K562 (cell line): ENCODE data around the gene AICDA. TPM values are rescaled to one million over a fixed set of nuclear protein-coding genes. Genes with fewer than 3 reads are reported as not detected.

Source experiments
- ATAC-seq: fragments of 200-7000 bp; cut with Tn5 transposase; 3 replicates; pipeline ENCODE4 v1.9.1; 2020; ENCODE audit warnings: moderate library complexity
- BruUV-seq: library from RNA; stranded (reverse); fragments of 400-500 nt; replicated peaks from 2 replicates; lab custom pipeline; 2021; lab: Mats Ljungman, UMichigan
- CTCF ChIA-PET: fragments of 300-600 bp; formaldehyde crosslinking; extraction: SDS; loops from one replicate; lab custom pipeline; 2021; ENCODE audit warnings: low intra/inter-chr PET ratio; lab: Yijun Ruan, JAX
- POLR2A ChIA-PET: fragments of 300-600, 350-650 bp; sonication (Branson Sonifier 250); formaldehyde crosslinking; extraction: SDS; loops from one replicate; lab custom pipeline; 2021; ENCODE audit warnings: antibody characterized with exemption, inconsistent platforms; lab: Yijun Ruan, JAX
- DNase-seq, 4 experiments: peaks; one replicate each; pipeline versions ENCODE4 v3.0.0 to v3.0.0-alpha.2; 2011 to 2018; ENCODE audit warnings: low spot score in 3 of 4, mixed read lengths in 3 of 4; ENCODE audit errors: extremely low read depth in 1 of 4
- FAIRE-seq: peaks from 2 replicates; lab custom pipeline; 2011; peaks lifted over from hg19 to GRCh38; lab: Jason Lieb, UNC
- H2AFZ ChIP-seq: 2 replicates; pipeline ENCODE4 v1.6.0; 2011; ENCODE audit warnings: low read depth, low read length, control low read depth, inconsistent platforms
- H3K27ac ChIP-seq: fragments of 200-600 bp; 3 replicates; pipeline ENCODE4 v1.8.0; 2011; ENCODE audit warnings: low read depth, mild to moderate bottlenecking, control low read depth, inconsistent platforms, low read length, moderate library complexity, mixed read lengths; ENCODE audit errors: extremely low read depth
- H3K27me3 ChIP-seq, 2 experiments: fragments of 300-600 bp in 1 of 2; 2 replicates in 1 of 2; 3 replicates in 1 of 2; pipeline versions ENCODE4 v1.6.0 to v1.8.0; 2011; ENCODE audit warnings: inconsistent platforms in 2 of 2, low read length in 2 of 2, mild to moderate bottlenecking in 1 of 2, mixed read lengths in 1 of 2, moderate library complexity in 1 of 2; ENCODE audit not compliant: control insufficient read depth in 2 of 2, insufficient read depth in 2 of 2
- H3K36me3 ChIP-seq: fragments of 300-600 bp; 3 replicates; pipeline ENCODE4 v1.8.0; 2011; ENCODE audit warnings: mild to moderate bottlenecking, low read length, inconsistent platforms; ENCODE audit not compliant: control insufficient read depth, insufficient read depth
- H3K4me1 ChIP-seq, 2 experiments: fragments of 200-600 bp in 1 of 2; replicated peaks in 1 of 2; 2 replicates in 1 of 2; 3 replicates in 1 of 2; pipeline versions ENCODE4 v1.5.1 to v1.8.0; 2011; ENCODE audit warnings: inconsistent platforms in 2 of 2, low read length in 2 of 2, mild to moderate bottlenecking in 1 of 2, mixed read lengths in 1 of 2, moderate library complexity in 1 of 2; ENCODE audit not compliant: control insufficient read depth in 2 of 2, insufficient read depth in 2 of 2
- H3K4me2 ChIP-seq: 2 replicates; pipeline ENCODE4 v1.6.1; 2011; ENCODE audit warnings: low read length, control low read depth, inconsistent platforms, mixed read lengths; ENCODE audit not compliant: insufficient read depth
- H3K4me3 ChIP-seq: fragments of 200-600 bp; sonication (generic), shearing (Covaris generic); 2 replicates; pipeline ENCODE4 v1.5.1; 2016; ENCODE audit warnings: control low read depth, inconsistent platforms
- H3K79me2 ChIP-seq: fragments of 200-600 bp; 3 replicates; pipeline ENCODE4 v1.8.0; 2011; ENCODE audit warnings: low read length, inconsistent platforms; ENCODE audit not compliant: control insufficient read depth, insufficient read depth
- H3K9ac ChIP-seq, 2 experiments: 2 replicates each; pipeline versions ENCODE4 v1.6.0 to v1.6.1; 2011; ENCODE audit warnings: low read depth in 2 of 2, low read length in 2 of 2, control low read depth in 1 of 2, inconsistent platforms in 1 of 2, mild to moderate bottlenecking in 1 of 2, mixed read lengths in 1 of 2; ENCODE audit not compliant: insufficient read depth in 1 of 2
- H3K9me1 ChIP-seq: one replicate; pipeline ENCODE4 v1.6.0; 2011; ENCODE audit warnings: inconsistent platforms, mild to moderate bottlenecking, low read length, moderate library complexity; ENCODE audit not compliant: control insufficient read depth, insufficient read depth
- H3K9me3 ChIP-seq: replicated peaks from 2 replicates; pipeline ENCODE4 v1.5.1; 2011; ENCODE audit warnings: low read depth, low read length, inconsistent platforms; ENCODE audit not compliant: control insufficient read depth, insufficient read depth
- H4K20me1 ChIP-seq: replicated peaks from 2 replicates; pipeline ENCODE4 v1.6.1; 2011; ENCODE audit warnings: low read length, inconsistent platforms, mixed read lengths; ENCODE audit not compliant: control insufficient read depth, insufficient read depth
- CC2D1A ChIP-seq: fragments of 450-650 bp; IDR thresholded peaks from 2 replicates; pipeline ENCODE4 v1.6.1; 2017; ENCODE audit warnings: mild to moderate bottlenecking
- EHMT2 ChIP-seq: fragments of 450-650 bp; IDR thresholded peaks from 2 replicates; pipeline ENCODE4 v1.6.1; 2018; ENCODE audit warnings: antibody characterized with exemption
- ELF1 ChIP-seq: fragments of 200-800 bp; sonication (Bioruptor generic); IDR thresholded peaks from 2 replicates; pipeline ENCODE4 v1.6.1; 2016; ENCODE audit warnings: missing genetic modification characterization, missing compliant biosample characterization
- GTF2E2 ChIP-seq: fragments of 200-800 bp; sonication (Bioruptor generic); IDR thresholded peaks from 2 replicates; pipeline ENCODE4 v1.6.1; 2016; ENCODE audit warnings: missing genetic modification characterization, missing compliant biosample characterization
- MCM3 ChIP-seq: fragments of 450-650 bp; IDR thresholded peaks from 2 replicates; pipeline ENCODE4 v1.6.1; 2016
- RFX1 ChIP-seq: fragments of 450-650 bp; IDR thresholded peaks from 2 replicates; pipeline ENCODE4 v1.6.1; 2016; ENCODE audit warnings: mild to moderate bottlenecking, moderate library complexity
- RUNX1 ChIP-seq: sonication (generic); IDR thresholded peaks from 2 replicates; pipeline ENCODE4 v1.6.1; 2016; ENCODE audit warnings: antibody characterized with exemption, low read depth
- WGBS: fragments of 100-300 bp; shearing (Covaris generic); methylation state at CpG from one replicate; pipeline ENCODE4 v1.1.6; 2016; ENCODE audit warnings: low coverage, mixed read lengths; ENCODE audit not compliant: insufficient coverage; ENCODE audit errors: missing lambda C conversion rate; 5-methylcytosine and 5-hydroxymethylcytosine counted together
- in situ Hi-C: fragments of 300-500 bp; cut with MboI; formaldehyde crosslinking; loops from 4 replicates; pipeline ENCODE4 v1.15.0; 2018; ENCODE audit warnings: inconsistent platforms, mixed read lengths
- intact Hi-C: fragments of 100-400 bp; cut with micrococcal nuclease; formaldehyde crosslinking; loops from 2 replicates; pipeline ENCODE4 v1.14.2; 2022
- polyA plus RNA-seq, 8 experiments: library from polyadenylated mRNA; depleted of rRNA in 4 of 8; stranded (reverse) in 5 of 8; unstranded in 3 of 8; fragments of >200 nt; fragmentation: Nextera tagmentation in 2 of 8; fragmentation: Illumina TruSeq in 1 of 8; extraction: Ambion mirVana in 2 of 8; extraction: Trizol in 1 of 8; gene quantifications; 2 replicates each; pipeline versions ENCODE4 v1.2.1 to v1.2.3, GENCODE V29; 2011 to 2014; ENCODE audit warnings: inconsistent platforms in 1 of 8, missing spikeins in 1 of 8
- total RNA-seq, 7 experiments: library from RNA; depleted of rRNA in 6 of 7; stranded (reverse); fragments of >200 nt in 6 of 7; fragmentation: Illumina TruSeq in 2 of 7; extraction: Trizol in 2 of 7; gene quantifications; 2 replicates each; pipeline versions ENCODE4 v1.2.1 to v1.2.3, GENCODE V29; 2011 to 2021; ENCODE audit warnings: low replicate concordance in 1 of 7
- TF ChIP-seq, protein P1 (sequence below): fragments of 450-650 bp; IDR thresholded peaks from 2 replicates; pipeline ENCODE4 v1.6.1; 2017; ENCODE audit warnings: antibody characterized with exemption, mild to moderate bottlenecking
- TF ChIP-seq, protein P2 (sequence below): fragments of 200-800 bp; sonication (Bioruptor generic); IDR thresholded peaks from 2 replicates; pipeline ENCODE4 v1.6.1; 2017; ENCODE audit warnings: missing genetic modification characterization, missing compliant biosample characterization

AICDA gene
- total and polyA plus RNA-seq, 9 of the 15 experiments (the other 6 are each of a cell fraction or from before 2014, with no cell fraction given) = not detected

DNA sequence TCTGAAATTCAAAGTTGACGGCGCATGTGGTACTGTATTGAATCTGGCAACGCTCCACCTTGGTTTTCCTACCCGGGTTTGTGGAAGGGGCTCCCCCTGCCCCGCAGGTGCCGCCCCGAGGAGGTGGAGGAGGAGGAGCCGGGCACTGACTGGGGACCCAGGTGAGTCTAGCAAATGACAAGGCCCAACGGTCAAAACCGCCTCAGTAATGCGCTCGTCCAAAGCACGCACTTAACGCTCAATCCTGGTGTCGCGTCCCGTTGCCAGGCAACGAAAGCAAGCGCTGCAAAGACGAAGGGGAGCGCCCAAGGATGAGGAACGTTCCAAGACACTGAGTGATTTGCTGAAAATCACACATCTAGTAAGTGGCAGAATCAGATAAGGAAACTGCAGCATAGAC is 48.0 kb downstream of the AICDA start:
- H3K9me3 ChIP-seq = no peaks in the 10 kb centered on the region
- no peak for ATAC-seq
- H3K27ac ChIP-seq = no peak overlapping the region
- ChIA-PET CTCF (no interaction called here), POLR2A (no interaction called here)
- H3K36me3 ChIP-seq = no peaks in the 10 kb centered on the region
- no peaks in the 10 kb centered on the region for H4K20me1 ChIP-seq
- intact Hi-C loops = no loop called here
- no peaks in the 10 kb centered on the region; a peak in 1 of 5 replicates for H3K4me1 ChIP-seq
- no peak overlapping the region for H3K9ac ChIP-seq
- TF ChIP-seq, protein P1, sequence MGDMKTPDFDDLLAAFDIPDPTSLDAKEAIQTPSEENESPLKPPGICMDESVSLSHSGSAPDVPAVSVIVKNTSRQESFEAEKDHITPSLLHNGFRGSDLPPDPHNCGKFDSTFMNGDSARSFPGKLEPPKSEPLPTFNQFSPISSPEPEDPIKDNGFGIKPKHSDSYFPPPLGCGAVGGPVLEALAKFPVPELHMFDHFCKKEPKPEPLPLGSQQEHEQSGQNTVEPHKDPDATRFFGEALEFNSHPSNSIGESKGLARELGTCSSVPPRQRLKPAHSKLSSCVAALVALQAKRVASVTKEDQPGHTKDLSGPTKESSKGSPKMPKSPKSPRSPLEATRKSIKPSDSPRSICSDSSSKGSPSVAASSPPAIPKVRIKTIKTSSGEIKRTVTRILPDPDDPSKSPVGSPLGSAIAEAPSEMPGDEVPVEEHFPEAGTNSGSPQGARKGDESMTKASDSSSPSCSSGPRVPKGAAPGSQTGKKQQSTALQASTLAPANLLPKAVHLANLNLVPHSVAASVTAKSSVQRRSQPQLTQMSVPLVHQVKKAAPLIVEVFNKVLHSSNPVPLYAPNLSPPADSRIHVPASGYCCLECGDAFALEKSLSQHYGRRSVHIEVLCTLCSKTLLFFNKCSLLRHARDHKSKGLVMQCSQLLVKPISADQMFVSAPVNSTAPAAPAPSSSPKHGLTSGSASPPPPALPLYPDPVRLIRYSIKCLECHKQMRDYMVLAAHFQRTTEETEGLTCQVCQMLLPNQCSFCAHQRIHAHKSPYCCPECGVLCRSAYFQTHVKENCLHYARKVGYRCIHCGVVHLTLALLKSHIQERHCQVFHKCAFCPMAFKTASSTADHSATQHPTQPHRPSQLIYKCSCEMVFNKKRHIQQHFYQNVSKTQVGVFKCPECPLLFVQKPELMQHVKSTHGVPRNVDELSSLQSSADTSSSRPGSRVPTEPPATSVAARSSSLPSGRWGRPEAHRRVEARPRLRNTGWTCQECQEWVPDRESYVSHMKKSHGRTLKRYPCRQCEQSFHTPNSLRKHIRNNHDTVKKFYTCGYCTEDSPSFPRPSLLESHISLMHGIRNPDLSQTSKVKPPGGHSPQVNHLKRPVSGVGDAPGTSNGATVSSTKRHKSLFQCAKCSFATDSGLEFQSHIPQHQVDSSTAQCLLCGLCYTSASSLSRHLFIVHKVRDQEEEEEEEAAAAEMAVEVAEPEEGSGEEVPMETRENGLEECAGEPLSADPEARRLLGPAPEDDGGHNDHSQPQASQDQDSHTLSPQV = no peak
- TF ChIP-seq EHMT2 = no peak
- no peak for TF ChIP-seq RUNX1
- no peak for TF ChIP-seq MCM3
- TF ChIP-seq RFX1 = peak; percentile 75
- no peak for TF ChIP-seq ELF1 (tag)
- TF ChIP-seq CC2D1A = no peak
- TF ChIP-seq GTF2E2 = no peak
- TF ChIP-seq, protein P2, sequence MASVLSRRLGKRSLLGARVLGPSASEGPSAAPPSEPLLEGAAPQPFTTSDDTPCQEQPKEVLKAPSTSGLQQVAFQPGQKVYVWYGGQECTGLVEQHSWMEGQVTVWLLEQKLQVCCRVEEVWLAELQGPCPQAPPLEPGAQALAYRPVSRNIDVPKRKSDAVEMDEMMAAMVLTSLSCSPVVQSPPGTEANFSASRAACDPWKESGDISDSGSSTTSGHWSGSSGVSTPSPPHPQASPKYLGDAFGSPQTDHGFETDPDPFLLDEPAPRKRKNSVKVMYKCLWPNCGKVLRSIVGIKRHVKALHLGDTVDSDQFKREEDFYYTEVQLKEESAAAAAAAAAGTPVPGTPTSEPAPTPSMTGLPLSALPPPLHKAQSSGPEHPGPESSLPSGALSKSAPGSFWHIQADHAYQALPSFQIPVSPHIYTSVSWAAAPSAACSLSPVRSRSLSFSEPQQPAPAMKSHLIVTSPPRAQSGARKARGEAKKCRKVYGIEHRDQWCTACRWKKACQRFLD (CRISPR knock-in tag) = no peak
- H2AFZ ChIP-seq = no peak overlapping the region
- in situ Hi-C loops = no loop called here
- no peak overlapping the region for H3K4me2 ChIP-seq
- H3K79me2 ChIP-seq = no peaks in the 10 kb centered on the region
- no peaks in the 10 kb centered on the region for H3K9me1 ChIP-seq
- peaks cover 0 to 4% of the 10 kb centered on the region in 2 experiments; a peak in 1 of 5 replicates for H3K27me3 ChIP-seq
- no TSS peak for BruUV-seq
- FAIRE-seq = no peak
- no peak for DNase-seq
- H3K4me3 ChIP-seq = no peak overlapping the region
- WGBS = 2% methylated on average over 19 of the region's 22 CpGs
